ENCODE results near the gene KATNAL2. TPM values are rescaled to one million over a fixed set of nuclear protein-coding genes. Genes with fewer than 3 reads are reported as not detected.

KATNAL2 gene
- total RNA-seq, 1 experiment from 2014 or later = 21.7 TPM

DNA sequence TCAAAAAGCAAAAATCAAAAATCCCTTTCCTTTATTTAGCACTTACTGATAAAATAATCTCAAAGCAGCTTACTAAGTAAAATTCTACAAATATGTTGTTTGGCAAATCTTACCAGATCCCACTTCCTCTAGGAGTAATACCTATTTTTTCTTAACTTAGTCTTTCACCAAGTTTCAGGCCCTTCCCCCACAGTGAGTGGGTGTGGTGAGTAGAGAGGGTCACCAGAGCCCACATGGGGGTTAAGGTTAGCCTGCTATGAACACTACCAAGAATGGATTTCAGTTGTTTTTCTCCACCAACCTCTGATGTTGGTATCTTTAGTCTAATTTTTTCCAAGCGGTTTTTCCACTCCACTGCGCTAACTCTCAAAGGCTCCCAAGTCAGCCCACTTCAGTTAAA, 23.3 kb upstream of the KATNAL2 start:
- H3K23ac ChIP-seq (ENCODE audit: insufficient read length, low read depth, low read length) = no peak overlapping the region
- H3K27ac Mint-ChIP-seq = no peak overlapping the region
- no peak overlapping the region for H3K14ac ChIP-seq (ENCODE audit: insufficient read depth, low read length)
- peaks cover 27 to 39% (median 34%) of the 10 kb centered on the region in 3 experiments for H3K36me3 Mint-ChIP-seq (ENCODE audit: insufficient read depth in 1 of 3, low read depth in 3 of 3)
- H3K56ac ChIP-seq (ENCODE audit: insufficient read length, low read depth, low read length) = no peak overlapping the region
- H3K9ac ChIP-seq (ENCODE audit: extremely low read depth, insufficient read length, low read length) = no peak overlapping the region
- peaks cover 23% of the 10 kb centered on the region for H3K79me1 ChIP-seq (ENCODE audit: insufficient read depth, low read depth, low read length, poor library complexity, severe bottlenecking)
- H3K4me2 ChIP-seq (ENCODE audit: insufficient read depth, insufficient read length, low read length) = no peak overlapping the region
- H3K79me2 ChIP-seq (ENCODE audit: insufficient read depth, low read length) = peaks cover 18% of the 10 kb centered on the region; the same call in 1 of the 2 replicates
- no peak overlapping the region for H4K91ac ChIP-seq (ENCODE audit: insufficient read length, low read depth, low read length)
- no peak overlapping the region for H3K27ac ChIP-seq (ENCODE audit: insufficient read length, low read depth, low read length)
- no peak overlapping the region for H2BK12ac ChIP-seq (ENCODE audit: insufficient read length, low read depth, low read length)
- no peak overlapping the region for H2AK5ac ChIP-seq (ENCODE audit: insufficient read length, low read length)
- H3K27me3 Mint-ChIP-seq (ENCODE audit: low read depth) = no peaks in the 10 kb centered on the region
- H3K18ac ChIP-seq (ENCODE audit: insufficient read length, low read depth, low read length) = no peak overlapping the region
- no peaks in the 10 kb centered on the region for H3K27me3 ChIP-seq (ENCODE audit: insufficient read depth, low read length)
- peaks cover 24 to 25% of the 10 kb centered on the region in 2 experiments for H3K4me1 Mint-ChIP-seq
- no peak overlapping the region for H2BK15ac ChIP-seq (ENCODE audit: low read depth, low read length)
- DNase-seq = no peak
- H3K4me1 ChIP-seq (ENCODE audit: insufficient read depth, low read length) = no peaks in the 10 kb centered on the region; the same call in 1 of the 2 replicates
- no peak overlapping the region for H4K5ac ChIP-seq (ENCODE audit: insufficient read length, low read depth, low read length)
- no peaks in the 10 kb centered on the region for H3K23me2 ChIP-seq (ENCODE audit: insufficient read length, low read depth, low read length, poor library complexity, severe bottlenecking)
- H4K20me1 ChIP-seq (ENCODE audit: control insufficient read depth, insufficient read depth, insufficient read length) = no peaks in the 10 kb centered on the region
- H2AFZ ChIP-seq (ENCODE audit: low read length) = no peak overlapping the region
- H3K9me3 ChIP-seq (ENCODE audit: control insufficient read depth, low read depth, low read length) = peaks cover 17% of the 10 kb centered on the region
- TF ChIP-seq, protein P1, sequence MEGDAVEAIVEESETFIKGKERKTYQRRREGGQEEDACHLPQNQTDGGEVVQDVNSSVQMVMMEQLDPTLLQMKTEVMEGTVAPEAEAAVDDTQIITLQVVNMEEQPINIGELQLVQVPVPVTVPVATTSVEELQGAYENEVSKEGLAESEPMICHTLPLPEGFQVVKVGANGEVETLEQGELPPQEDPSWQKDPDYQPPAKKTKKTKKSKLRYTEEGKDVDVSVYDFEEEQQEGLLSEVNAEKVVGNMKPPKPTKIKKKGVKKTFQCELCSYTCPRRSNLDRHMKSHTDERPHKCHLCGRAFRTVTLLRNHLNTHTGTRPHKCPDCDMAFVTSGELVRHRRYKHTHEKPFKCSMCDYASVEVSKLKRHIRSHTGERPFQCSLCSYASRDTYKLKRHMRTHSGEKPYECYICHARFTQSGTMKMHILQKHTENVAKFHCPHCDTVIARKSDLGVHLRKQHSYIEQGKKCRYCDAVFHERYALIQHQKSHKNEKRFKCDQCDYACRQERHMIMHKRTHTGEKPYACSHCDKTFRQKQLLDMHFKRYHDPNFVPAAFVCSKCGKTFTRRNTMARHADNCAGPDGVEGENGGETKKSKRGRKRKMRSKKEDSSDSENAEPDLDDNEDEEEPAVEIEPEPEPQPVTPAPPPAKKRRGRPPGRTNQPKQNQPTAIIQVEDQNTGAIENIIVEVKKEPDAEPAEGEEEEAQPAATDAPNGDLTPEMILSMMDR (conservative IDR thresholded peaks at IDR 0.05) = no peak
- H3T11ph ChIP-seq (ENCODE audit: low read length) = no peak overlapping the region
- peaks cover 15 to 17% of the 10 kb centered on the region in 2 experiments for H3K9me3 Mint-ChIP-seq
- H2BK20ac ChIP-seq (ENCODE audit: low read depth, low read length, poor library complexity, severe bottlenecking) = no peak overlapping the region
- H3K4ac ChIP-seq (ENCODE audit: low read depth, low read length) = no peak overlapping the region
- H4K8ac ChIP-seq (replicated peaks; ENCODE audit: insufficient read length, low read depth, low read length) = no peak overlapping the region
- H2BK120ac ChIP-seq (ENCODE audit: low read depth, low read length, poor library complexity, severe bottlenecking) = no peak overlapping the region
- no CpG with 5 or more reads among the region's 2 CpGs for WGBS (ENCODE audit: extremely low coverage, insufficient read length, low lambda C conversion rate)
- H3K4me3 Mint-ChIP-seq = no peak overlapping the region
- no peak overlapping the region for H2BK5ac ChIP-seq (ENCODE audit: insufficient read length, low read length)
